Mononuclear cell (primary cell): ENCODE data around the gene SPC24. TPM values are rescaled to one million over a fixed set of nuclear protein-coding genes. Genes with fewer than 3 reads are reported as not detected.
"Not testable (repeated sequence)": the region's sequence is repeated elsewhere in the genome, so short reads cannot be mapped to it uniquely, and the experiment has no call there.

Source experiments
- H3K27me3 ChIP-seq: 2 replicates; pipeline ENCODE4 v1.6.0; 2011; ENCODE audit warnings: low read length, control low read depth; ENCODE audit not compliant: insufficient read depth
- H3K4me1 ChIP-seq: 2 replicates; pipeline ENCODE4 v1.5.1; 2011; ENCODE audit warnings: mild to moderate bottlenecking, low read length, control low read depth; ENCODE audit not compliant: insufficient read depth
- H3K4me3 ChIP-seq: 2 replicates; pipeline ENCODE4 v1.5.1; 2011; ENCODE audit warnings: mild to moderate bottlenecking, low read length, moderate library complexity
- H3K9me3 ChIP-seq: 2 replicates; pipeline ENCODE4 v1.5.1; 2011; ENCODE audit warnings: low read depth, mild to moderate bottlenecking, control low read depth, low read length
- total RNA-seq: library from RNA; depleted of rRNA; stranded (reverse); fragments of >200 nt; gene quantifications from one replicate; pipeline ENCODE4 v1.2.3, GENCODE V29; 2012

Gene SPC24
- total RNA-seq, 1 donor = 0.10 TPM

DNA sequence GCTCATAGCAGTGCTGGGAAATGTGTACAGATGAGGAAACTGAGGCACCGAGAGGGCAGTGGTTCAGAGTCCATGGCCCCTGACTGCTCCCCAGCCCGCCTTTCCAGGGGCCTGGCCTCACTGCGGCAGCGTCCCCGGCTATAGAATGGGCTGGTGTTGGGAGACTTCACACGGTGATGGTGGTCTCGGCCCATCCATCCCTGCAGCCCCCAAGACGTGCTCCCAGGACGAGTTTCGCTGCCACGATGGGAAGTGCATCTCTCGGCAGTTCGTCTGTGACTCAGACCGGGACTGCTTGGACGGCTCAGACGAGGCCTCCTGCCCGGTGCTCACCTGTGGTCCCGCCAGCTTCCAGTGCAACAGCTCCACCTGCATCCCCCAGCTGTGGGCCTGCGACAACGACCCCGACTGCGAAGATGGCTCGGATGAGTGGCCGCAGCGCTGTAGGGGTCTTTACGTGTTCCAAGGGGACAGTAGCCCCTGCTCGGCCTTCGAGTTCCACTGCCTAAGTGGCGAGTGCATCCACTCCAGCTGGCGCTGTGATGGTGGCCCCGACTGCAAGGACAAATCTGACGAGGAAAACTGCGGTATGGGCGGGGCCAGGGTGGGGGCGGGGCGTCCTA lies 50.5 kb downstream of the SPC24 start:
- H3K27me3 ChIP-seq = no peaks in the 10 kb centered on the region
- no peak overlapping the region for H3K4me3 ChIP-seq
- H3K4me1 ChIP-seq = no peaks in the 10 kb centered on the region

GRCh38 chr19:11103667-11104066 lies 51.9 kb downstream of the SPC24 start:
- not testable (repeated sequence) for H3K27me3 ChIP-seq, H3K4me1 ChIP-seq, H3K4me3 ChIP-seq, H3K9me3 ChIP-seq

More for the DNA sequence above, 50.5 kb downstream of the SPC24 start:
- H3K9me3 ChIP-seq = no peaks in the 10 kb centered on the region

DNA sequence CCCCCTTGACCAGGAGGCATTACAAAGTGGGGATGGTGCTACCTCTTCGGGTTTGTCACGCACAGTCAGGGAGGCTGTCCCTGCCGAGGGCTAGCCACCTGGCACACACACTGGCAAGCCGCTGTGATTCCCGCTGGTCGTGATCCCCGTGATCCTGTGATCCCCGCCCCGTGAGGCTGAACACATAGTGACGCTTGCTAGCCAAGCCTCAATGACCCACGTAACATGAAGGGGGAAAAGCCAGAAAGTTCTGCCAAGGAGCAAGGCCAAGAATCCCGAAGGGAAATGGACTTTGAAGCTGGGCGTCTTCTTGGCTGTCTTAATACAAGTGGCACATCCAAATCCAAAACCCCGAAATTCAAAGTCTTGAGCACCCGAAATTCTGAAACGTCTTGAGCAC lies 52.6 kb downstream of the SPC24 start:
- H3K9me3 ChIP-seq = no peaks in the 10 kb centered on the region
- no peaks in the 10 kb centered on the region for H3K4me1 ChIP-seq
- no peaks in the 10 kb centered on the region for H3K27me3 ChIP-seq
- no peak overlapping the region for H3K4me3 ChIP-seq

GRCh38 chr19:11101057-11101456 lies 54.5 kb downstream of the SPC24 start:
- Histone ChIP-seq H3K27me3 (no peaks in the 10 kb centered on the region), H3K4me1 (peaks cover 14% of the 10 kb centered on the region), H3K4me3 (no peak overlapping the region), H3K9me3 (no peaks in the 10 kb centered on the region)

DNA sequence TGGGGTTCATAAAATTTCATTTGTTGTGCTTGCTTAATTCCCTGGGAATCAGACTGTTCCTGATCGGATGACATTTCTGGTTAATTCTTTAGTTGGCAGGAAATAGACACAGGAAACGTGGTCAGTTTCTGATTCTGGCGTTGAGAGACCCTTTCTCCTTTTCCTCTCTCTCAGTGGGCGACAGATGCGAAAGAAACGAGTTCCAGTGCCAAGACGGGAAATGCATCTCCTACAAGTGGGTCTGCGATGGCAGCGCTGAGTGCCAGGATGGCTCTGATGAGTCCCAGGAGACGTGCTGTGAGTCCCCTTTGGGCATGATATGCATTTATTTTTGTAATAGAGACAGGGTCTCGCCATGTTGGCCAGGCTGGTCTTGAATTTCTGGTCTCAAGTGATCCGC lies 55.5 kb downstream of the SPC24 start:
- no peaks in the 10 kb centered on the region for H3K27me3 ChIP-seq
- peaks cover 24% of the 10 kb centered on the region for H3K4me1 ChIP-seq
- H3K9me3 ChIP-seq = no peaks in the 10 kb centered on the region
- H3K4me3 ChIP-seq = no peak overlapping the region

DNA sequence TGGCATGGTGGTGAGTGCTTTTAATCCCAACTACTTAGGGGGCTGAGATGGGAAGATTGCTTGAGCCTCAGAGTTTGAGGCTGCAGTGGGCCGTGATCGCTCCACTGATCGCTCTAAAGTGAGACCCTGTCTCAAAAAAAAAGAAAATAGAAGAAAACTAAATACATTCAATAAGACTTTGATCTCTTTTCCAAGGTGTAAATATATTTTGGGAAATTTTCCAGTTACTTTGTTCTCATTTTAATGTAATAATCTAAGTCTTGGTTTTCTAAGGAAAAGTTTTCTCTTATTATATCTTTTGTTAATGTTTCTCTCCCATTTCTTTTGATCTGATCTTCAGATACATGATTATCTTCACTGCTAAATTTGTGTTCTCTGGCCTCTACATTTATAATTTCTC lies 56.7 kb downstream of the SPC24 start:
- no peak overlapping the region for H3K4me3 ChIP-seq
- no peaks in the 10 kb centered on the region for H3K27me3 ChIP-seq
- no peaks in the 10 kb centered on the region for H3K9me3 ChIP-seq
- peaks cover 36% of the 10 kb centered on the region for H3K4me1 ChIP-seq

- H3K9me3 ChIP-seq = no peaks in the 10 kb centered on the region
- no peaks in the 10 kb centered on the region for H3K27me3 ChIP-seq
- no peak overlapping the region for H3K4me3 ChIP-seq
- peaks cover 42% of the 10 kb centered on the region for H3K4me1 ChIP-seq
These were observed 57.3 kb downstream of the SPC24 start for GRCh38 chr19:11098327-11098726.

- not testable (repeated sequence) for H3K4me3 ChIP-seq, H3K9me3 ChIP-seq
- H3K4me1 ChIP-seq = peaks cover 51% of the 10 kb centered on the region
These were observed 58.2 kb downstream of the SPC24 start for GRCh38 chr19:11097367-11097766.

DNA sequence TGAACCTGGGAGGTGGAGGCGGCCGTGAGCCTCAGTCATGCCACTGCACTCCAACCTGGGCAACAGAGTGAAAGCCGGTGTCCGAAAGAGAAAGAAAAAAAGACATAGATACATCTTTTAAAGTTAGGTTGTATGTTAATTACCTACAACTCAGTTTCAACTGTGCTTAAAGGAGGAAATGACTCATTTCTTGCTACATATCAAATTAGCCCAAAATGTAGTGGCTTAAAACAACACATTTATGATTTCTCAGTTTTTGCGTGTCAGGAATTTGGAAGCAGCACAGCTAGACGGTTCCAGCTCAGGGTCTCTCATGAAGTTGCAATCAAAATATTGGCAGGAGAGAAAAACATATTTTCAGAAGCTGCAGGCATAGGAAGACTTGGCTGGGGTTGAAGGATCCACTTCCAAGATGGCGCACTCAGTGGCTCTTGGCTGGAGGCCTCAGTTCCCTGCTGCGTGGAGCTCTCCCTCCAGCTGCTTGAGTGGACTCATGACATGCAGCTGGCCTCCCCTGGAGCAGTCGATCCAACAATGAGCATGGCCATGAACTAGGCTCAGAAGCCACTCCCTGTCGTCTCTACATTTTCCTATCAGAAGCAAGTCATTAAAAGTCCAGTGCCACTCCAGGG lies 59.3 kb downstream of the SPC24 start:
- no peak overlapping the region for H3K4me3 ChIP-seq
- no peaks in the 10 kb centered on the region for H3K27me3 ChIP-seq
- H3K4me1 ChIP-seq = peaks cover 62% of the 10 kb centered on the region
- no peaks in the 10 kb centered on the region for H3K9me3 ChIP-seq

More at GRCh38 chr19:11097367-11097766, 58.2 kb downstream of the SPC24 start:
- H3K27me3 ChIP-seq = not testable (repeated sequence)

Other genes starting within 250 kb of the SPC24 start
- gene YIPF2, start 227.1 kb downstream of the SPC24 start, total RNA-seq = 11.9 TPM
- gene TIMM29, start 227.0 kb downstream of the SPC24 start, total RNA-seq = 29.3 TPM
- 36.0 TPM for gene SMARCA4, start 194.8 kb downstream of the SPC24 start, total RNA-seq
- gene LDLR, start 66.3 kb downstream of the SPC24 start, total RNA-seq = 58.1 TPM
- gene KANK2, start 41.8 kb upstream of the SPC24 start, total RNA-seq = 1.4 TPM
- gene ANGPTL8, start 83.8 kb upstream of the SPC24 start, total RNA-seq = not detected
- 0.10 TPM for gene DOCK6, start 106.7 kb upstream of the SPC24 start, total RNA-seq
- not detected for gene TSPAN16, start 140.4 kb upstream of the SPC24 start, total RNA-seq
- 12.1 TPM for gene RAB3D, start 183.9 kb upstream of the SPC24 start, total RNA-seq
- 34.3 TPM for gene TMEM205, start 190.5 kb upstream of the SPC24 start, total RNA-seq
- gene CCDC159, start 190.7 kb upstream of the SPC24 start, total RNA-seq = 15.6 TPM
- gene PLPPR2, start 199.7 kb upstream of the SPC24 start, total RNA-seq = 7.3 TPM
- 0.94 TPM for gene SWSAP1, start 218.9 kb upstream of the SPC24 start, total RNA-seq
- gene EPOR, start 228.5 kb upstream of the SPC24 start, total RNA-seq = 8.8 TPM